CD14-positive monocyte (primary cell): ENCODE data around the gene PRDM8. TPM values are rescaled to one million over a fixed set of nuclear protein-coding genes. Genes with fewer than 3 reads are reported as not detected.

Source experiments
- DNase-seq, 3 donors: peaks; one replicate each; pipeline ENCODE4 v3.0.0-alpha.2; 2011 to 2022
- H2AFZ ChIP-seq: 2 replicates; pipeline ENCODE4 v1.6.0; 2012; ENCODE audit warnings: mild to moderate bottlenecking, low read depth, low read length, inconsistent platforms; ENCODE audit not compliant: insufficient read depth, poor library complexity, severe bottlenecking
- H3K27ac ChIP-seq, 2 donors: 1 replicate in 1 of 2; 2 replicates in 1 of 2; pipeline ENCODE4 v1.5.1; 2012 to 2013; ENCODE audit warnings: low read length in 2 of 2, control low read depth in 1 of 2, inconsistent platforms in 1 of 2, low read depth in 1 of 2, mild to moderate bottlenecking in 1 of 2
- H3K27me3 ChIP-seq, 2 donors: one replicate each; pipeline versions ENCODE4 v1.6.0 to v1.6.1; 2011 to 2013; ENCODE audit warnings: low read length in 2 of 2; ENCODE audit not compliant: control insufficient read depth in 2 of 2, insufficient read depth in 2 of 2
- H3K36me3 ChIP-seq, 2 donors: replicated peaks in 1 of 2; 1 replicate in 1 of 2; 2 replicates in 1 of 2; pipeline versions ENCODE4 v1.5.1 to v1.6.1; 2012 to 2013; ENCODE audit warnings: low read length in 2 of 2, control low read depth in 1 of 2, inconsistent platforms in 1 of 2, mild to moderate bottlenecking in 1 of 2; ENCODE audit not compliant: insufficient read depth in 2 of 2, control insufficient read depth in 1 of 2
- H3K4me1 ChIP-seq, 2 donors: 1 replicate in 1 of 2; 2 replicates in 1 of 2; pipeline versions ENCODE4 v1.5.1 to v1.6.1; 2012 to 2013; ENCODE audit warnings: low read length in 2 of 2, control low read depth in 1 of 2, inconsistent platforms in 1 of 2, mild to moderate bottlenecking in 1 of 2, moderate library complexity in 1 of 2; ENCODE audit not compliant: insufficient read depth in 2 of 2, control insufficient read depth in 1 of 2
- H3K4me2 ChIP-seq: replicated peaks from 2 replicates; pipeline ENCODE3; 2012; ENCODE audit warnings: low read length, moderate library complexity, mild to moderate bottlenecking; ENCODE audit not compliant: poor library complexity, severe bottlenecking; ENCODE audit errors: extremely low read depth
- H3K4me3 ChIP-seq, 3 experiments: fragments of 200-600 bp in 1 of 3; sonication (generic) in 1 of 3; replicated peaks in 1 of 3; 1 replicate in 2 of 3; 2 replicates in 1 of 3; pipeline ENCODE4 v1.5.1; 2011 to 2013; ENCODE audit warnings: low read length in 3 of 3, mild to moderate bottlenecking in 3 of 3, control low read depth in 2 of 3, low read depth in 2 of 3, inconsistent platforms in 1 of 3, moderate library complexity in 1 of 3
- H3K79me2 ChIP-seq: 2 replicates; pipeline ENCODE4 v1.6.0; 2012; ENCODE audit warnings: mild to moderate bottlenecking, control low read depth, inconsistent platforms, low read length, moderate library complexity; ENCODE audit not compliant: insufficient read depth
- H3K9ac ChIP-seq: 2 replicates; pipeline ENCODE4 v1.6.0; 2017; ENCODE audit warnings: low read length, mild to moderate bottlenecking; ENCODE audit not compliant: insufficient read depth, poor library complexity, severe bottlenecking
- H3K9me3 ChIP-seq, 2 donors: replicated peaks in 1 of 2; 1 replicate in 1 of 2; 2 replicates in 1 of 2; pipeline versions ENCODE4 v1.5.1 to v1.6.1; 2012 to 2013; ENCODE audit warnings: low read length in 2 of 2, control low read depth in 1 of 2; ENCODE audit not compliant: control insufficient read depth in 1 of 2, insufficient read depth in 1 of 2
- H4K20me1 ChIP-seq: 2 replicates; pipeline ENCODE4 v1.6.0; 2012; ENCODE audit warnings: mild to moderate bottlenecking, low read length, control low read depth, moderate library complexity; ENCODE audit not compliant: insufficient read depth
- H3K27ac Mint-ChIP-seq, 7 donors: one replicate each; pipeline ENCODE4 v1.8.0; 2020; ENCODE audit warnings: mild to moderate bottlenecking in 7 of 7, mixed read lengths in 7 of 7, moderate library complexity in 6 of 7, inconsistent platforms in 2 of 7
- H3K27me3 Mint-ChIP-seq, 3 donors: one replicate each; pipeline ENCODE4 v1.8.0; 2021 to 2022; ENCODE audit warnings: low read depth in 3 of 3, mild to moderate bottlenecking in 3 of 3, mixed read lengths in 3 of 3, moderate library complexity in 3 of 3, inconsistent platforms in 1 of 3
- H3K36me3 Mint-ChIP-seq, 2 donors: one replicate each; pipeline ENCODE4 v1.8.0; 2020; ENCODE audit warnings: mixed read lengths in 2 of 2, inconsistent platforms in 1 of 2, mild to moderate bottlenecking in 1 of 2
- H3K4me1 Mint-ChIP-seq: one replicate; pipeline ENCODE4 v1.8.0; 2020; ENCODE audit warnings: mild to moderate bottlenecking, mixed read lengths
- H3K4me3 Mint-ChIP-seq, 2 donors: one replicate each; pipeline ENCODE4 v1.8.0; 2020; ENCODE audit warnings: mild to moderate bottlenecking in 2 of 2, mixed read lengths in 2 of 2, moderate library complexity in 1 of 2
- H3K9me3 Mint-ChIP-seq, 7 donors: one replicate each; pipeline ENCODE4 v1.8.0; 2020 to 2022; ENCODE audit warnings: mixed read lengths in 7 of 7, mild to moderate bottlenecking in 6 of 7, moderate library complexity in 6 of 7, inconsistent platforms in 2 of 7
- CTCF ChIP-seq: fragments of 200-600 bp; IDR thresholded peaks from one replicate; pipeline ENCODE4 v1.8.0; 2022; ENCODE audit warnings: antibody characterized with exemption, mild to moderate bottlenecking
- WGBS: methylation state at CpG from one replicate; pipeline ENCODE4 v1.1.5; 2013; ENCODE audit warnings: missing lambda C conversion rate; ENCODE audit not compliant: insufficient coverage; 5-methylcytosine and 5-hydroxymethylcytosine counted together
- intact Hi-C, 2 donors: fragments of 100-400 bp; cut with micrococcal nuclease; formaldehyde crosslinking; loops; one replicate each; pipeline versions ENCODE4 v1.15.0 to v1.15.1; 2023
- polyA plus RNA-seq, 3 donors: library from polyadenylated mRNA; depleted of rRNA in 1 of 3; unstranded in 2 of 3; stranded (reverse) in 1 of 3; fragments of 300-500 nt in 2 of 3; fragments of >200 nt in 1 of 3; fragmentation: Illumina TruSeq in 2 of 3; gene quantifications; 1 replicate in 2 of 3; 2 replicates in 1 of 3; pipeline ENCODE4 v1.2.3, GENCODE V29; 2012 to 2021

Gene PRDM8
- polyA plus RNA-seq, 3 donors = 0.22 to 0.77 (median 0.23) TPM

GRCh38 chr4:80232707-80233370 lies 35.5 kb downstream of the PRDM8 start:
- Mint-ChIP-seq H3K27ac (no peak overlapping the region), H3K27me3 (no peaks in the 10 kb centered on the region), H3K9me3 (no peaks in the 10 kb centered on the region), H3K4me3 (no peak overlapping the region), H3K36me3 (no peaks in the 10 kb centered on the region), H3K4me1 (peaks cover 4% of the 10 kb centered on the region)
- Histone ChIP-seq H3K4me2 (no peak overlapping the region), H3K36me3 (no peaks in the 10 kb centered on the region), H3K27me3 (no peaks in the 10 kb centered on the region), H3K9ac (no peak overlapping the region), H3K9me3 (no peaks in the 10 kb centered on the region), H3K4me1 (no peaks in the 10 kb centered on the region), H4K20me1 (no peaks in the 10 kb centered on the region), H3K27ac (no peak overlapping the region), H3K4me3 (no peak overlapping the region), H3K79me2 (no peaks in the 10 kb centered on the region), H2AFZ (no peak overlapping the region)
- DNase-seq = no peak
- TF ChIP-seq CTCF = no peak
- no CpG with 5 or more reads among the region's 2 CpGs for WGBS
- intact Hi-C loops = no loop called here

- Histone ChIP-seq H4K20me1 (no peaks in the 10 kb centered on the region), H3K4me3 (no peak overlapping the region), H3K36me3 (no peaks in the 10 kb centered on the region), H3K9me3 (no peaks in the 10 kb centered on the region), H3K4me2 (no peak overlapping the region), H3K79me2 (no peaks in the 10 kb centered on the region), H2AFZ (no peak overlapping the region), H3K27ac (no peak overlapping the region), H3K9ac (no peak overlapping the region), H3K4me1 (no peaks in the 10 kb centered on the region), H3K27me3 (no peaks in the 10 kb centered on the region)
- no peak overlapping the region for H3K4me3 Mint-ChIP-seq
- no peak overlapping the region for H3K27ac Mint-ChIP-seq
- H3K27me3 Mint-ChIP-seq = no peaks in the 10 kb centered on the region
- H3K9me3 Mint-ChIP-seq = no peaks in the 10 kb centered on the region
- H3K4me1 Mint-ChIP-seq = peaks cover 4% of the 10 kb centered on the region
- no peak for DNase-seq
- no peak for TF ChIP-seq CTCF
- WGBS = 89% methylated on average over 1 of the region's 4 CpGs
- no peaks in the 10 kb centered on the region for H3K36me3 Mint-ChIP-seq
- intact Hi-C loops = no loop called here
These were observed 36.1 kb downstream of the PRDM8 start for GRCh38 chr4:80233390-80233789.
